HFF-Myc (cell line): ENCODE measurements around the gene IQSEC1.

Source experiments
- DNase-seq: peaks from one replicate; pipeline ENCODE4 v3.0.0-alpha.2; 2011; ENCODE audit warnings: low read depth; ENCODE audit errors: extremely low read depth
- H3K4me3 ChIP-seq: replicated peaks from 2 replicates; pipeline ENCODE4 v1.5.1; 2011; ENCODE audit warnings: low read depth, mild to moderate bottlenecking, control low read depth, low read length
- TF ChIP-seq, protein P1 (sequence below): IDR thresholded peaks from 2 replicates; pipeline ENCODE4 v1.5.1; 2012; ENCODE audit warnings: mild to moderate bottlenecking, low read depth, low read length, control low read depth; ENCODE audit errors: missing control alignments

The IQSEC1 gene

DNA sequence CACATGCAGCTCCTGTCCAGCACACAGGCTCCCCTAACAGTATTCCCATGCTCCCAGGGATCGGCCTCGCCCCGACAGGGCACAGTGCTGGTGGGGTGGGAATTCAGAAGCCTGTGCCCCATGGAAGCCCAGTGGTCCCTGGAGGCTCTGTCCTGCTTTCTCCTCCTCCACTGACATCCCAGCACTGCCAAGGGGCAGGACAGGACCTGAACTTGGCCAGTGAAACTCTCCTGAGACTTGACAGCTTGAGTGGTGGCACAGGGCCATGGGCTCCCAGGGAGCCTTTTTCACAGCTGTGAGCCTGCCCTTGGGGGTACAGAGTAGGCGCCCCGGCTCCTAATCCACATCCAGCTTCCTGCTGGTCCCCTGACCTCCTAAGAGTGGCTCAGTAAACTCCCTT, 38.4 kb downstream of the IQSEC1 start:
- no peak overlapping the region for H3K4me3 ChIP-seq
- DNase-seq = no peak
- TF ChIP-seq, protein P1, sequence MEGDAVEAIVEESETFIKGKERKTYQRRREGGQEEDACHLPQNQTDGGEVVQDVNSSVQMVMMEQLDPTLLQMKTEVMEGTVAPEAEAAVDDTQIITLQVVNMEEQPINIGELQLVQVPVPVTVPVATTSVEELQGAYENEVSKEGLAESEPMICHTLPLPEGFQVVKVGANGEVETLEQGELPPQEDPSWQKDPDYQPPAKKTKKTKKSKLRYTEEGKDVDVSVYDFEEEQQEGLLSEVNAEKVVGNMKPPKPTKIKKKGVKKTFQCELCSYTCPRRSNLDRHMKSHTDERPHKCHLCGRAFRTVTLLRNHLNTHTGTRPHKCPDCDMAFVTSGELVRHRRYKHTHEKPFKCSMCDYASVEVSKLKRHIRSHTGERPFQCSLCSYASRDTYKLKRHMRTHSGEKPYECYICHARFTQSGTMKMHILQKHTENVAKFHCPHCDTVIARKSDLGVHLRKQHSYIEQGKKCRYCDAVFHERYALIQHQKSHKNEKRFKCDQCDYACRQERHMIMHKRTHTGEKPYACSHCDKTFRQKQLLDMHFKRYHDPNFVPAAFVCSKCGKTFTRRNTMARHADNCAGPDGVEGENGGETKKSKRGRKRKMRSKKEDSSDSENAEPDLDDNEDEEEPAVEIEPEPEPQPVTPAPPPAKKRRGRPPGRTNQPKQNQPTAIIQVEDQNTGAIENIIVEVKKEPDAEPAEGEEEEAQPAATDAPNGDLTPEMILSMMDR = no peak

- H3K4me3 ChIP-seq = no peak overlapping the region
- TF ChIP-seq, protein P1 = no peak
- no peak for DNase-seq
Observed at GRCh38 chr3:13034109-13034800, 39.0 kb downstream of the IQSEC1 start.

DNA sequence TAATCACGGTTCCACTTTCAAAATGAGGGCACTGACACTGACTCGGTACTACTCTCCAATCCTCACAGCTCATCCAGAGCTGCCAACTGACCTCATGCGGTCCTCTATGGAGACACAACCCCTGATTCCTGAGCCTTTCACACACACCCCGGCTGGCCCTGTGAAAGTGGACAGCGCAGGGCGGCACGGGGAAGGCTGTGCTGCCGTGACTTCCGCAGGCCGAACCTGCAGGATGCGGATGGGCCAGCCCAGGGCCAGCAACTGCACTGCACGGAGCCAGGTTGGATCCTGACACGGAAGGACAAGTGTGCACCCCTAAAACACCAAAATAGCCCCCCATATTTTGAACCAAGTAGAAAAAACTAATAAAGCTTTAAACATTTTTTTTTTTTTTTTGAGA, 41.0 kb downstream of the IQSEC1 start:
- DNase-seq = no peak
- H3K4me3 ChIP-seq = no peak overlapping the region
- TF ChIP-seq, protein P1 = no peak

DNA sequence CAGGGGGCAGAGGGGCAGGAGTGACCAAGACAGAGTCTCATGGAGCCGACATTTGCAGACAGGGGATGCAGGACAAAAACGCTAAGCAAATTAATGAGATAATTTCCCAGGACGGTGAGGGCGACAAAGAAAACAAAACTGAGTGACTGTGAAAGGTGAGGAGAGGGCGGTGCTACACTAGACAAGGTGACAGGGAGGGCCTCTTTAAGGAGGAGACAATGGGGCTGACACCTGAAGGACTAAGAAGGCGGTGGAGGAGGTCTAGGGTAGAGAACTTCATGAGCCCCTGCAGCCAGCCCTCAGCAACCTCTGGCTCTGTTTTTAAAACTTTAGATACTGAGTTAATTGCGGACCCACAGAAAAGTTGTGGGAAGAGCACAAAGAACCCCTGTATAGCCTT, 41.6 kb downstream of the IQSEC1 start:
- no peak for DNase-seq
- H3K4me3 ChIP-seq = no peak overlapping the region
- TF ChIP-seq, protein P1 = no peak

DNA sequence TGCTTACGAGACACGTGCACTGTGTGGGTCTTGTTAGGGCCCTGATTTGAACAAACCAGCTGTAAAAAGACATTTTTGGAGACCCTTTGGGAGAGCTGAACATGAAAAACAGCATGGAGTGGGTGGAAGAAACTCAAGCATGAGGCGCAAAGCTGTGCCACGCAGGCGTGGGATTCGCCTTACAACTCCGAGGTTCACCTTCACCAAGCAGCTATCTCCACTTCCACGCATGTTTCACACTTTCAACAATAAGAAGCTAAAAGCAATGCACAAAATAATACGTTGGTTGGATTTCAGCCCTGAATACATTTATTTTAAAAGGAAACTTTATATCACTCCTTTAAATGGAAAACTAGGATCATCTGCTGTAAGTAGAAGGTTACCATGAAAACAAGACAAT, 42.5 kb downstream of the IQSEC1 start:
- no peak overlapping the region for H3K4me3 ChIP-seq
- TF ChIP-seq, protein P1 = no peak
- no peak for DNase-seq

- TF ChIP-seq, protein P1 = no peak
- H3K4me3 ChIP-seq = no peak overlapping the region
- DNase-seq = no peak
Observed at GRCh38 chr3:13028010-13028821, 45.0 kb downstream of the IQSEC1 start.

DNA sequence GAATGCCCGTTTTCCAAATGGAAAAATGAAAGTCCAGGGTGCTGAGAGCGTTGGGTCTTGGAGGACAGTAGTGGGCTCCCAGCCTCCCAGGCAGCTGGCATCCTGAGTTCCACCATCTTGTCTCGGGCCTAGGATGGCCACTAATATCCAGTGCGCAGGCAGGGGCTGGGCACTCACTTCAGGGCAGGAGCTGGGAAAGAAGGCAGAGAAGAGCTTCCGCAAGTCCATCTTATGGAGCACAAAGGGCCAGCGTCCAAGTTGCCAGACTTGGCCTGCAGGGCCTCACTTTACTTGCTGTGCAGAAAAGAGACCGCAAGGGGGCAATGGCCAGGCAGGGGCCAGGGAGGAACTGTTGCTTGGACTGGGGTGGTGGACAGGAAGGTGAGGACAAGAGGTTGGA, 46.1 kb downstream of the IQSEC1 start:
- no peak overlapping the region for H3K4me3 ChIP-seq
- DNase-seq = no peak
- TF ChIP-seq, protein P1 = no peak
